GM13976 (cell line): Measurements from ENCODE around the gene MRGPRX2.

Source experiments
- DNase-seq: peaks from one replicate; pipeline ENCODE4 v3.0.0; 2012; ENCODE audit warnings: low spot score
- in situ Hi-C: fragments of 300-500 bp; cut with MboI; formaldehyde crosslinking; loops from one replicate; pipeline ENCODE4 v1.12.0; 2022; ENCODE audit warnings: low sequenced_read_pairs, mixed read lengths, inconsistent platforms; ENCODE audit not compliant: unreplicated experiment
- TF ChIP-seq, protein P1 (sequence below): IDR thresholded peaks from 2 replicates; pipeline ENCODE4 v1.5.1; 2012; ENCODE audit warnings: borderline replicate concordance, mild to moderate bottlenecking; ENCODE audit not compliant: insufficient read depth; ENCODE audit errors: extremely low read depth, missing control alignments, control extremely low read depth

Gene MRGPRX2

DNA sequence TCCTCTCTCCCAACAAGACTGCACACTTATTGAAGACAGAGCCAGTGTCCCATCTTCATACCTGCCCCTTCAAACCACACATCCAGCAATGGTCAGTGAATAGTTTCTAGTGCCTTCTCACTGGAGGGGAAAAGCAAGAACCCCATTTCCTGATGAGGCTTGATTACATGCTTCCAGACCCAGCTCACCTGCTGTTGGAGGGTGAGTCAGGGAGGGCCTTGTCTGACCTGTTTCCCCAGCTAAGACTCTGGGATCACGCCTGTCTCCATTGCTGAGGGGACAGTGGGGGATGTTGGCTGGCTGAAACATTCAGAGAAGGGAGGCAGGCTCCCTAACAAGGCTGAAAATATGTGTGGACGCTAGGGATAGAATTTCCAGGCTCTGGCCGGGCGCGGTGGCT lies 28.9 kb upstream of the MRGPRX2 start:
- DNase-seq, result no peak
- in situ Hi-C loops, result no loop called here
- TF ChIP-seq, protein P1, sequence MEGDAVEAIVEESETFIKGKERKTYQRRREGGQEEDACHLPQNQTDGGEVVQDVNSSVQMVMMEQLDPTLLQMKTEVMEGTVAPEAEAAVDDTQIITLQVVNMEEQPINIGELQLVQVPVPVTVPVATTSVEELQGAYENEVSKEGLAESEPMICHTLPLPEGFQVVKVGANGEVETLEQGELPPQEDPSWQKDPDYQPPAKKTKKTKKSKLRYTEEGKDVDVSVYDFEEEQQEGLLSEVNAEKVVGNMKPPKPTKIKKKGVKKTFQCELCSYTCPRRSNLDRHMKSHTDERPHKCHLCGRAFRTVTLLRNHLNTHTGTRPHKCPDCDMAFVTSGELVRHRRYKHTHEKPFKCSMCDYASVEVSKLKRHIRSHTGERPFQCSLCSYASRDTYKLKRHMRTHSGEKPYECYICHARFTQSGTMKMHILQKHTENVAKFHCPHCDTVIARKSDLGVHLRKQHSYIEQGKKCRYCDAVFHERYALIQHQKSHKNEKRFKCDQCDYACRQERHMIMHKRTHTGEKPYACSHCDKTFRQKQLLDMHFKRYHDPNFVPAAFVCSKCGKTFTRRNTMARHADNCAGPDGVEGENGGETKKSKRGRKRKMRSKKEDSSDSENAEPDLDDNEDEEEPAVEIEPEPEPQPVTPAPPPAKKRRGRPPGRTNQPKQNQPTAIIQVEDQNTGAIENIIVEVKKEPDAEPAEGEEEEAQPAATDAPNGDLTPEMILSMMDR, result no peak

DNA sequence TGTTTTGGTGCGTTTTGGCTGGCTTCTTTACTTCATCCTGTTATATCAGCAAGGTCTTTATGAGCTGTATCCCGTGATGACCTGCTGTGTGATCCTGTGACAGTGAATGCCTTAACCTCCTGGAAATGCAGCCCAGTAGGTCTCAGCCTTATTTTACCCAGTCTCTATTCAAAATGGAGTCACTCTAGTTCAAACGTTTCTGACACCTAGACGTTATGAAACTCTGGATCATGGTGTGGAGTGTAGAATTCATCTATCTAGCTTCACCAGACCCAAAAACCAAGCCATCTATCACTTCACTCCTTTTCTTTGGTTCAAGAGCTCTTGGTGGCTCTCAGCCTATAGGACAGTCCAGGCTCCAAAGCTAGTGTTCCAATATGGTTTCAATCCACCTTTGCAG lies 28.3 kb upstream of the MRGPRX2 start:
- no peak for DNase-seq
- TF ChIP-seq, protein P1, result no peak
- in situ Hi-C loops, result no loop called here

DNA sequence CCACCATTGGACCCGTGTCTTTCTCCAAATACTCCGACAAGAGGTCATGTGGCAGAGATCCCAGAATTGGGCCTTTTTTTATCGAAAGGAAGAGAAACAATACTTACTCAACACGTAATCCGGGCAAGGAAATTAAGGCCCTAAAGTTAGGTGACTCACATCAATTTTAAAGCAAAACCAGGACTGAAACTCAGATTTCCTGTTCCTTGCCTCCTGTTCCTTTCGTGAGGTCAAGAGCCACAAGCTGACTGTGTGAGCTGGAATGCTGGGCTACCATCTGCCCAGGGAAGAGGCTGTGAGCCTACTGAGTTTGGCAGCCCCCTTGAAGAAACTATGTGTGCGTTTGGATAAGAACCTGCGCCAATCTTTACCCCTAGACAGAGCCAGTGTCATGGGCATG lies 27.1 kb upstream of the MRGPRX2 start:
- in situ Hi-C loops, result no loop called here
- TF ChIP-seq, protein P1, result no peak

DNA sequence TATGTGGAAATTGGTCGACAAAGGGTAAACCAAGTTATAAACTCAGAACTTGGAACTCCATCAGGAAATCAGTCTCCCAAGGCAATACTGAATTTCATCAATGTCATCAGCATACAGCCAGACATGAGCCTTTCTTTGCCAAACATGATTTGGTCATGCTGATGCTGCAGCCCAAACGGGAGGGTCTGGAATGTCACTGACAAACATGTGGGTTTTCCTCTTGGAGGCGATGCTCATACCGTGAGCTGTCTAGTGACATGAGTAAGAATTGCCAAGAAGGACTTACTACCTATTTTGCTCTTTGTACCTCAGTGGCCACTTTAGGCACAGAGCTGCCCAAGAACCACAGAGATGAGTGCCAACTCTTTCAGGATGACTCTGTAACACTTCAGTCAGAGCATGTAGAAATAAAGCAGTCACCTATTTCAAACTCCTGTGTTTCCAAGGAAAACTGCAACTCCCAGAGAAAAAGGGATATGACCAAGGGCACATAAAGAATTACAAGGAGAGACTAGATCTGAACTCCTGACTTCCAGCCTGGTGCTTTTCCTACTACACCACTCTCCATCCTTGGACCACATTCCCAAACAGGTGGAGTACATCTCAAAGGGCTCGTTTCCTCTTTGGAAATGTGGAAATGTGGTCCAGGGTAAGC lies 24.3 kb upstream of the MRGPRX2 start:
- in situ Hi-C loops, result no loop called here
- TF ChIP-seq, protein P1, result no peak
- DNase-seq, result no peak

More for the DNA sequence above, 27.1 kb upstream of the MRGPRX2 start:
- DNase-seq, result no peak

DNA sequence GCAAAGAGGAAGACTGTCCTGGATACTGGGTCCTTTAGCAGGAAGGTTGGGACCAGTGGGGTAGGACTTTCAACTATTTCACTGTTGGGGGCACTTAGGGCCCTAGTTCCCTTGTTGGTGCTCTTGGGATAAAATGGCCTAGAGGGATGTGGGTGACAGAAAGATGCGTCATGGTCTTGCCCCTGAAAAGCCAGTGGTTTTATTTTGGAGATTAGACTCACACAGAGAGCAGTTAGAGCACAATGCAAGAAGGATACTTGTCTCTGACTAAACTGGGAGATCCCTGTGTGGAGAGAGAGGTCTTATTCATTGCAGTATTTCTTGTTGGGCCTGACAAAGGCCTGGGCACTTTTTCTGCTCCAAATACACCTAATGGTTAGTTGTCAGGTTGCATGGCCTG lies 22.6 kb upstream of the MRGPRX2 start:
- DNase-seq, result no peak
- in situ Hi-C loops, result no loop called here
- TF ChIP-seq, protein P1, result no peak

DNA sequence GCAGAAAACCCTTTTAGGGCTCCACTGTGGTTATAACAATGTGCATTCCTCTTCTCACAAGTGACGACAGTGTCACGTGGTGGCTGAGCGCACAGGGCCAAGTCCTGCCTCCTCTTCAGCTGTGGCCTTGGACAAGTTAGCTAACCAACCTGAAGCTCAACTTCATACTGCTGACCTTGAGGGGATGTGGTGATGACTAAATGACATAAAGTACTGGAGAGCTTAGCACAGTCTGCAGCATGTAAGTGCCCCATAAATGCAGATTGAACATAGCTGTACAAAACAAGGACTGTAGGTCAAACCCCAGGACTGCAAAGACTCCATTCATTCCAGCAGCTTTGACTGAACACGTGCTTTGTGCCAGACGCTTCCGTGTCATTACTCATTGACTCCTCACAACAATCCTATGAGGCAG lies 20.1 kb upstream of the MRGPRX2 start:
- no peak for DNase-seq
- in situ Hi-C loops, result no loop called here
- TF ChIP-seq, protein P1, result no peak
